AG10803 (cell line): ENCODE measurements around the gene CIBAR2.

Experiments
- DNase-seq: peaks from one replicate; pipeline ENCODE4 v3.0.0; 2010; ENCODE audit warnings: low read depth
- H3K4me3 ChIP-seq: 2 replicates; pipeline ENCODE4 v1.5.1; 2011; ENCODE audit warnings: mild to moderate bottlenecking, low read length, control low read depth
- CTCF ChIP-seq: conservative IDR thresholded peaks from 2 replicates; pipeline ENCODE4 v1.5.1; 2011; ENCODE audit warnings: mild to moderate bottlenecking, low read length, control low read depth, inconsistent platforms

Gene CIBAR2

GRCh38 chr16:85107532-85107931 is 4.7 kb downstream of the CIBAR2 start:
- no peak for DNase-seq
- H3K4me3 ChIP-seq: no peak overlapping the region
- TF ChIP-seq CTCF: no peak

GRCh38 chr16:85107083-85107482 is 5.2 kb downstream of the CIBAR2 start:
- TF ChIP-seq CTCF: no peak
- no peak for DNase-seq
- no peak overlapping the region for H3K4me3 ChIP-seq

- DNase-seq: no peak
- H3K4me3 ChIP-seq: no peak overlapping the region
- TF ChIP-seq CTCF: no peak
Observed at GRCh38 chr16:85105475-85105874, 6.8 kb downstream of the CIBAR2 start.

GRCh38 chr16:85104821-85105391 is 7.4 kb downstream of the CIBAR2 start:
- H3K4me3 ChIP-seq: no peak overlapping the region
- TF ChIP-seq CTCF: no peak
- no peak for DNase-seq

- TF ChIP-seq CTCF: no peak
- no peak for DNase-seq
- no peak overlapping the region for H3K4me3 ChIP-seq
Observed at GRCh38 chr16:85104147-85104546, 8.1 kb downstream of the CIBAR2 start.

- no peak for TF ChIP-seq CTCF
- no peak for DNase-seq
- no peak overlapping the region for H3K4me3 ChIP-seq
Observed at GRCh38 chr16:85103114-85104079, 8.9 kb downstream of the CIBAR2 start.
